Hepatocyte (in vitro differentiated cells): Measurements from ENCODE around the gene RIN3. TPM values are rescaled to one million over a fixed set of nuclear protein-coding genes. Genes with fewer than 3 reads are reported as not detected.
A peak's percentile ranks its signal among the peaks of the same experiment; 100 is the strongest.

Experiments
- DNase-seq: peaks from one replicate; pipeline ENCODE4 v3.0.0-alpha.2; 2016; ENCODE audit warnings: low spot score
- H2AFZ ChIP-seq: fragments of 200-600 bp; sonication (generic); 2 replicates; pipeline ENCODE4 v1.6.0; 2016; ENCODE audit warnings: antibody characterized with exemption, mild to moderate bottlenecking
- H3K27ac ChIP-seq: fragments of 200-600 bp; sonication (generic); 2 replicates; pipeline ENCODE4 v1.5.1; 2016; ENCODE audit warnings: mild to moderate bottlenecking
- H3K27me3 ChIP-seq: fragments of 200-600 bp; sonication (generic); 2 replicates; pipeline ENCODE4 v1.6.1; 2016
- H3K36me3 ChIP-seq: fragments of 200-600 bp; sonication (generic); replicated peaks from 2 replicates; pipeline ENCODE4 v1.5.1; 2016; ENCODE audit warnings: low read depth; ENCODE audit not compliant: insufficient read depth
- H3K4me1 ChIP-seq: fragments of 200-600 bp; sonication (generic); 2 replicates; pipeline ENCODE4 v1.5.1; 2016; ENCODE audit warnings: mild to moderate bottlenecking, moderate library complexity; ENCODE audit not compliant: insufficient read depth
- H3K4me2 ChIP-seq: fragments of 200-600 bp; sonication (generic); 2 replicates; pipeline ENCODE4 v1.6.0; 2016
- H3K4me3 ChIP-seq: fragments of 200-600 bp; sonication (generic); 2 replicates; pipeline ENCODE4 v1.5.1; 2016; ENCODE audit warnings: mild to moderate bottlenecking
- H3K79me2 ChIP-seq: fragments of 200-600 bp; sonication (generic); 2 replicates; pipeline ENCODE4 v1.6.0; 2017; ENCODE audit warnings: mild to moderate bottlenecking
- H3K9me2 ChIP-seq: fragments of 200-600 bp; sonication (generic); replicated peaks from 2 replicates; pipeline ENCODE4 v1.6.0; 2017; ENCODE audit warnings: mild to moderate bottlenecking; ENCODE audit not compliant: insufficient read depth
- H3K9me3 ChIP-seq: fragments of 200-600 bp; sonication (generic); 2 replicates; pipeline ENCODE4 v1.5.1; 2016; ENCODE audit warnings: low read depth, mild to moderate bottlenecking
- H4K20me1 ChIP-seq: fragments of 200-600 bp; sonication (generic); 2 replicates; pipeline ENCODE4 v1.6.0; 2016; ENCODE audit warnings: mild to moderate bottlenecking; ENCODE audit not compliant: insufficient read depth, poor library complexity, severe bottlenecking
- CTCF ChIP-seq: fragments of 200-600 bp; sonication (generic); IDR thresholded peaks from 2 replicates; pipeline ENCODE4 v1.5.1; 2016; ENCODE audit warnings: antibody characterized with exemption, mild to moderate bottlenecking; ENCODE audit not compliant: poor library complexity
- EZH2 ChIP-seq: fragments of 200-600 bp; sonication (generic); IDR thresholded peaks from 2 replicates; pipeline ENCODE4 v1.6.1; 2016; ENCODE audit warnings: antibody characterized with exemption, mild to moderate bottlenecking, borderline replicate concordance
- EZH2phosphoT487 ChIP-seq: fragments of 200-600 bp; sonication (generic); IDR thresholded peaks from one replicate; pipeline ENCODE4 v1.6.1; 2018; ENCODE audit warnings: antibody characterized with exemption, mild to moderate bottlenecking, low read depth, moderate library complexity; ENCODE audit not compliant: unreplicated experiment, severe bottlenecking
- WGBS: methylation state at CpG from one replicate; pipeline ENCODE4 v1.1.6; 2016; ENCODE audit warnings: low lambda C conversion rate; ENCODE audit errors: missing lambda C conversion rate; 5-methylcytosine and 5-hydroxymethylcytosine counted together
- polyA plus RNA-seq: library from polyadenylated mRNA; unstranded; fragments of >200 nt; fragmentation: Nextera tagmentation; extraction: Ambion mirVana; gene quantifications from 2 replicates; pipeline ENCODE4 v1.2.1, GENCODE V29; 2016
- total RNA-seq: library from RNA; depleted of rRNA; stranded (reverse); fragments of >200 nt; gene quantifications from 2 replicates; pipeline ENCODE4 v1.2.3, GENCODE V29; 2014

Gene RIN3
- total and polyA plus RNA-seq, 2 experiments from 2014 or later: 4.2 to 11.8 TPM

- Histone ChIP-seq H3K27me3 (no peaks in the 10 kb centered on the region), H3K36me3 (no peaks in the 10 kb centered on the region), H4K20me1 (no peaks in the 10 kb centered on the region), H3K4me2 (peak overlapping the region; percentile 54), H3K9me2 (no peaks in the 10 kb centered on the region), H3K4me3 (no peak overlapping the region), H2AFZ (no peak overlapping the region), H3K4me1 (peaks cover 17% of the 10 kb centered on the region), H3K79me2 (no peaks in the 10 kb centered on the region), H3K9me3 (no peaks in the 10 kb centered on the region), H3K27ac (peak overlapping the region; percentile 46)
- 56% methylated on average over 6 of the region's 6 CpGs for WGBS
- TF ChIP-seq CTCF: no peak
- TF ChIP-seq EZH2: no peak
- no peak for TF ChIP-seq EZH2phosphoT487
- DNase-seq: no peak
Measured at GRCh38 chr14:92570674-92571262, 57.2 kb downstream of the RIN3 start.

GRCh38 chr14:92572050-92572449 lies 58.5 kb downstream of the RIN3 start:
- Histone ChIP-seq H3K27me3 (no peaks in the 10 kb centered on the region), H2AFZ (no peak overlapping the region), H3K9me3 (no peaks in the 10 kb centered on the region), H3K9me2 (no peaks in the 10 kb centered on the region), H4K20me1 (no peaks in the 10 kb centered on the region), H3K79me2 (no peaks in the 10 kb centered on the region), H3K4me2 (no peak overlapping the region), H3K4me1 (peaks cover 17% of the 10 kb centered on the region), H3K36me3 (no peaks in the 10 kb centered on the region), H3K27ac (no peak overlapping the region), H3K4me3 (no peak overlapping the region)
- DNase-seq: no peak
- TF ChIP-seq CTCF (no peak), EZH2phosphoT487 (no peak), EZH2 (no peak)
- WGBS: 97% methylated on average over 10 of the region's 10 CpGs

GRCh38 chr14:92573761-92574498 lies 60.3 kb downstream of the RIN3 start:
- H3K27ac ChIP-seq: no peak overlapping the region
- no peak overlapping the region for H3K4me2 ChIP-seq
- H3K36me3 ChIP-seq: no peaks in the 10 kb centered on the region
- no peaks in the 10 kb centered on the region for H3K79me2 ChIP-seq
- H3K9me2 ChIP-seq: no peaks in the 10 kb centered on the region
- no peaks in the 10 kb centered on the region for H3K27me3 ChIP-seq
- no peaks in the 10 kb centered on the region for H4K20me1 ChIP-seq
- TF ChIP-seq EZH2 (no peak), CTCF (no peak), EZH2phosphoT487 (no peak)
- H3K4me1 ChIP-seq: peaks cover 17% of the 10 kb centered on the region
- no peak overlapping the region for H2AFZ ChIP-seq
- no peak for DNase-seq
- H3K9me3 ChIP-seq: no peaks in the 10 kb centered on the region
- no peak overlapping the region for H3K4me3 ChIP-seq
- whole genome bisulfite sequencing: 85% methylated on average over 8 of the region's 8 CpGs
